MCF 10A (cell line): ENCODE data around the gene TADA2A. TPM values are rescaled to one million over a fixed set of nuclear protein-coding genes. Genes with fewer than 3 reads are reported as not detected.

Experiments
- BruUV-seq: library from RNA; stranded (reverse); fragments of 400-500 nt; replicated peaks from 2 replicates; lab custom pipeline; 2021; lab: Mats Ljungman, UMichigan
- CTCF ChIA-PET: fragments of 300-600 bp; sonication (Branson Sonifier 250); formaldehyde crosslinking; extraction: SDS; loops from one replicate; lab custom pipeline; 2021; ENCODE audit warnings: antibody characterized with exemption, inconsistent platforms; lab: Yijun Ruan, JAX
- POLR2A ChIA-PET: fragments of 300-600, 350-650 bp; sonication (Branson Sonifier 250); formaldehyde crosslinking; extraction: SDS; loops from one replicate; lab custom pipeline; 2020; ENCODE audit warnings: antibody characterized with exemption, inconsistent platforms; lab: Yijun Ruan, JAX
- DNase-seq: peaks from one replicate; pipeline ENCODE4 v3.0.0-alpha.2; 2018; ENCODE audit not compliant: unreplicated experiment
- H3K27ac Mint-ChIP-seq: one replicate; pipeline ENCODE4 v1.8.0; 2022; ENCODE audit warnings: mild to moderate bottlenecking, low read depth, mixed read lengths; ENCODE audit not compliant: unreplicated experiment
- H3K27me3 Mint-ChIP-seq: one replicate; pipeline ENCODE4 v1.8.0; 2022; ENCODE audit warnings: mixed read lengths; ENCODE audit not compliant: insufficient read depth, unreplicated experiment
- H3K36me3 Mint-ChIP-seq: one replicate; pipeline ENCODE4 v1.8.0; 2022; ENCODE audit warnings: mild to moderate bottlenecking, moderate library complexity, mixed read lengths; ENCODE audit not compliant: insufficient read depth, unreplicated experiment
- H3K4me1 Mint-ChIP-seq: one replicate; pipeline ENCODE4 v1.8.0; 2022; ENCODE audit warnings: mixed read lengths; ENCODE audit not compliant: insufficient read depth, unreplicated experiment
- H3K4me3 Mint-ChIP-seq: one replicate; pipeline ENCODE4 v1.8.0; 2022; ENCODE audit warnings: mild to moderate bottlenecking, moderate library complexity, mixed read lengths; ENCODE audit not compliant: unreplicated experiment
- H3K9me3 Mint-ChIP-seq: one replicate; pipeline ENCODE4 v1.8.0; 2022; ENCODE audit warnings: mixed read lengths; ENCODE audit not compliant: unreplicated experiment
- intact Hi-C: fragments of 100-400 bp; cut with micrococcal nuclease; formaldehyde crosslinking; loops from 2 replicates; pipeline ENCODE4 v1.14.1; 2022
- total RNA-seq: library from RNA; stranded (reverse); gene quantifications from 2 replicates; pipeline ENCODE4 v1.2.3, GENCODE V29; 2022
- TF ChIP-seq, protein P1 (sequence below): fragments of 200-600 bp; IDR thresholded peaks from one replicate; pipeline ENCODE4 v1.8.0; 2022; ENCODE audit warnings: antibody characterized with exemption, mild to moderate bottlenecking; ENCODE audit not compliant: unreplicated experiment

Gene TADA2A
- total RNA-seq, 1 experiment from 2014 or later = 31.3 TPM

DNA sequence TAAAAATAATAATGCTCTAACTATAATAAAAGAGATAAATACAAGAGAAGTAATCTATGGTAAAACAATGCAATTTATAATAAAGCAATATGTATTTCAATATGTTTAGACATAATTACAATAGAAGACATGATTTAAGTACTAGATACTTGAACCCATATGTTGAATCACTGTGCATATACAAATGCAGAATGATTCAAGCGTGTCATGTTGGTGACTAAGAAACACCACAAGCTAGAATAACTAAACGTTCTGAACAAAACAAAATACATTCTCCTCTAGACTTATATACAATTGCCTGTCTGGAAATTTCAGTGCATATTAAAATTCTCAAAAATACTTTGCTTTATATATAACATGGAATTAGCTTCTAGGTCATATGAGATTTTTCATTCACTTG is 11.2 kb downstream of the TADA2A start:
- TF ChIP-seq, protein P1, sequence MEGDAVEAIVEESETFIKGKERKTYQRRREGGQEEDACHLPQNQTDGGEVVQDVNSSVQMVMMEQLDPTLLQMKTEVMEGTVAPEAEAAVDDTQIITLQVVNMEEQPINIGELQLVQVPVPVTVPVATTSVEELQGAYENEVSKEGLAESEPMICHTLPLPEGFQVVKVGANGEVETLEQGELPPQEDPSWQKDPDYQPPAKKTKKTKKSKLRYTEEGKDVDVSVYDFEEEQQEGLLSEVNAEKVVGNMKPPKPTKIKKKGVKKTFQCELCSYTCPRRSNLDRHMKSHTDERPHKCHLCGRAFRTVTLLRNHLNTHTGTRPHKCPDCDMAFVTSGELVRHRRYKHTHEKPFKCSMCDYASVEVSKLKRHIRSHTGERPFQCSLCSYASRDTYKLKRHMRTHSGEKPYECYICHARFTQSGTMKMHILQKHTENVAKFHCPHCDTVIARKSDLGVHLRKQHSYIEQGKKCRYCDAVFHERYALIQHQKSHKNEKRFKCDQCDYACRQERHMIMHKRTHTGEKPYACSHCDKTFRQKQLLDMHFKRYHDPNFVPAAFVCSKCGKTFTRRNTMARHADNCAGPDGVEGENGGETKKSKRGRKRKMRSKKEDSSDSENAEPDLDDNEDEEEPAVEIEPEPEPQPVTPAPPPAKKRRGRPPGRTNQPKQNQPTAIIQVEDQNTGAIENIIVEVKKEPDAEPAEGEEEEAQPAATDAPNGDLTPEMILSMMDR = no peak
- Mint-ChIP-seq H3K4me1 (no peaks in the 10 kb centered on the region), H3K27ac (no peak overlapping the region), H3K36me3 (peaks cover 49% of the 10 kb centered on the region), H3K27me3 (no peaks in the 10 kb centered on the region), H3K4me3 (no peak overlapping the region), H3K9me3 (no peaks in the 10 kb centered on the region)
- DNase-seq = no peak
- ChIA-PET POLR2A (interaction anchor here (0.8 to 3.7 kb wide), 2 partner anchors 10 to 12 kb away, joined by 3 to 13 read pairs; partner anchors contain the start of genes ACACA and TADA2A), CTCF (interaction anchor here (0.6 kb wide), 1 partner anchor 118 kb away, joined by 4 read pairs; no protein-coding TSS in a partner anchor)
- intact Hi-C loops = no loop called here
- no TSS peak for BruUV-seq

DNA sequence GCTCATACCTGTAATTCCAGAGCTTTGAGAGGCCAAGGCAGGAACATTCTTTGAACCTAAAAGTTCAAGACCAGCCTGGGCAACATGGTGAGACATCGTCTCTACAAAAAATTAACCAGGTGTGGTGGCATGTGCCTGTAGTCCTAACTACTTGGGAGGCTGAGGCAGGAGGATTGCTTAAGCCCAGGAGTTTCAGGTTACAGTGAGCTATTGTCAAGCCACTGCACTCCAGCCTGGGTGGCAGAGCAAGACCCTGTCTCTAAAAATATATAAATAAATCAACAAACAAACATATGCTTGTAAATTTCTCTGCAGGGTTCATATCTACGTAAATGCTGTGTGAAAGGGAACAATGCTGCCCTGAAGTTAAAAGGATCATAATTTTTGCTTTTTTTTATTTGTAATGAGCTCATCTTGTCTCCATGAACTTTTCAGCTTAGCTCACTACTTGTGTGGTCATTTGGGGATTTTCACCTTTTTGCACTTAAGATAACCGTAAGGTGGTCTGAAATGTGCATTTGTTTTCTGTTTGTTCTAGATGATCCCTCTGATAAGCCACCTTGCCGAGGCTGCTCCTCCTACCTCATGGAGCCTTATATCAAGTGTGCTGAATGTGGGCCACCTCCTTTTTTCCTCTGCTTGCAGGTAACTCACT is 16.4 kb downstream of the TADA2A start:
- POLR2A ChIA-PET = interaction anchor here (0.6 to 2.1 kb wide), 5 partner anchors 9 to 97 kb away, joined by 3 to 4 read pairs (median 4); no protein-coding TSS in a partner anchor
- Mint-ChIP-seq H3K27me3 (no peaks in the 10 kb centered on the region), H3K4me1 (no peaks in the 10 kb centered on the region), H3K4me3 (no peak overlapping the region), H3K36me3 (peaks cover 59% of the 10 kb centered on the region), H3K9me3 (no peaks in the 10 kb centered on the region), H3K27ac (no peak overlapping the region)
- intact Hi-C loops = no loop called here
- no TSS peak for BruUV-seq
- CTCF ChIA-PET = interaction anchor here (0.6 to 1.9 kb wide), 3 partner anchors 14 to 61 kb away, joined by 3 to 5 read pairs (median 4); no protein-coding TSS in a partner anchor
- no peak for DNase-seq
- TF ChIP-seq, protein P1 = no peak

DNA sequence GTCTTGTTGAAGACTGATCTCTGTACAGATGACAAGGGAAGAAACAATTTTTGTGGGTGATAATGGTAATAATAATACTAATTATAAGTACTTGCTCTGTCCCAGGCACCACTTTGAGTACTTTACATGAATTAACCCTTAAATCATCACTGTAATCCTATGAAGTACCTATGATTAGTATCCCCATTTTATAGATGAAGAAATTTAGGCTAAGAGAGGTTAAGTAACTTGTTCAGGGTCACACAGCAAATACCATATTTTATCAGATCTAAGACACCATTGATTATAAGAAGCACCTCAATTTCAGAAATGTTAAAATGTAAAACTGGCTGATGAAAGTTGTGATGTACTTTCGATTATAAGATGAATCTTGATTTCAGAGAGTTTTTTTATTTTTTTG is 18.6 kb downstream of the TADA2A start:
- intact Hi-C loops = no loop called here
- Mint-ChIP-seq H3K27ac (no peak overlapping the region), H3K4me3 (no peak overlapping the region), H3K27me3 (no peaks in the 10 kb centered on the region), H3K36me3 (peaks cover 63% of the 10 kb centered on the region), H3K4me1 (peaks cover 6% of the 10 kb centered on the region), H3K9me3 (no peaks in the 10 kb centered on the region)
- no peak for DNase-seq
- TF ChIP-seq, protein P1 = no peak
- no TSS peak for BruUV-seq
- ChIA-PET CTCF (interaction anchor here (0.6 kb wide), 1 partner anchor 875 kb away, joined by 3 read pairs; no protein-coding TSS in a partner anchor), POLR2A (interaction anchor here (0.9 kb wide), 1 partner anchor 63 kb away, joined by 6 read pairs; no protein-coding TSS in a partner anchor)

DNA sequence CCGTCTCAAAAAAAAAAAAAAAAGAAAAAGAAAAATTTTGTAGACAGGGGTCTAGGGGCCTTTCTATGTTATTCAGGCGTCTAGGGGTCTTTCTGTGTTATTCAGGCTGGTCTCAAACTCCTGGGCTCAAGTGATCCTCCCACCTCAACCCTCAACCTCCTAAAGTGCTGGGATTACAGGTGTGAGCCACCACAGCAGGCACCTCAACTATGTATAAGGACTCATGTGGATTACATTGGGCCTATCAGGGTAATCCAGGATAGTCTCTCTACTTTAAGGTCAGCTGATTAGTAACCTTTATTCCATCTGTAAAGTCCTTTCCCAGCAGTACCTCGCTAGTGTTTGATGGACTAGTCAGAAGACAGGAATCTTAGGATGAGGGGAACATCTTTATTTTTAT is 22.4 kb downstream of the TADA2A start:
- ChIA-PET CTCF (interaction anchor here (1.4 kb wide), 1 partner anchor 10 kb away, joined by 5 read pairs; no protein-coding TSS in a partner anchor), POLR2A (interaction anchor here (2.0 to 9.3 kb wide), 5 partner anchors 21 to 68 kb away, joined by 7 to 130 read pairs (median 31); partner anchors contain the start of genes ACACA, DUSP14 and TADA2A)
- Mint-ChIP-seq H3K27me3 (no peaks in the 10 kb centered on the region), H3K9me3 (no peaks in the 10 kb centered on the region), H3K4me3 (no peak overlapping the region), H3K27ac (peak overlapping the region; percentile 88), H3K4me1 (peaks cover 10% of the 10 kb centered on the region), H3K36me3 (peaks cover 62% of the 10 kb centered on the region)
- TF ChIP-seq, protein P1 = no peak
- no TSS peak for BruUV-seq
- intact Hi-C loops = no loop called here
- no peak for DNase-seq
